Upper lobe of right lung (tissue), 1 donor: Measurements from ENCODE around the gene STING1. TPM values are rescaled to one million over a fixed set of nuclear protein-coding genes. Genes with fewer than 3 reads are reported as not detected.

ENCODE experiments used
- ATAC-seq: fragments of 200-7000 bp; cut with Tn5 transposase; one replicate; pipeline ENCODE4 v1.9.1; 2020; ENCODE audit warnings: mild to moderate bottlenecking, moderate library complexity
- DNase-seq: peaks from one replicate; pipeline ENCODE4 v3.0.0-alpha.2; 2020
- H3K27ac ChIP-seq: fragments of 200-600 bp; one replicate; pipeline ENCODE4 v1.8.0; 2022
- H3K27me3 ChIP-seq: fragments of 200-600 bp; one replicate; pipeline ENCODE4 v1.8.0; 2022; ENCODE audit warnings: mild to moderate bottlenecking
- H3K36me3 ChIP-seq: fragments of 200-600 bp; one replicate; pipeline ENCODE4 v1.8.0; 2022
- H3K4me1 ChIP-seq: fragments of 200-600 bp; one replicate; pipeline ENCODE4 v1.8.0; 2022
- H3K4me3 ChIP-seq: fragments of 200-600 bp; one replicate; pipeline ENCODE4 v1.8.0; 2022; ENCODE audit warnings: mild to moderate bottlenecking
- H3K9me3 ChIP-seq: fragments of 200-600 bp; one replicate; pipeline ENCODE4 v1.8.0; 2022
- CTCF ChIP-seq: fragments of 200-600 bp; IDR thresholded peaks from one replicate; pipeline ENCODE4 v1.8.0; 2022; ENCODE audit warnings: antibody characterized with exemption
- intact Hi-C: fragments of 100-400 bp; cut with DNase I; formaldehyde crosslinking; loops from one replicate; pipeline ENCODE4 v1.11.0; 2022
- total RNA-seq: library from RNA; stranded (reverse); fragmentation: NEBNext Ultra II Directional; extraction: Animal tissue kit (Norgen Biotek cat#: 25700); gene quantifications from one replicate; pipeline ENCODE4 v1.2.1, GENCODE V29; 2021
- donor health status: DM: no; HTN: yes; CAD: no; lungs with severe emphysema.

Gene STING1
- total RNA-seq, 1 donor from 2014 or later: 102 TPM

GRCh38 chr5:139459451-139459934, 23.1 kb downstream of the STING1 start:
- no peak for DNase-seq
- H3K4me3 ChIP-seq: peak overlapping the region; percentile 0
- peak; percentile 45 for ATAC-seq
- H3K27ac ChIP-seq: peak overlapping the region; percentile 66
- no peaks in the 10 kb centered on the region for H3K36me3 ChIP-seq
- peaks cover 14% of the 10 kb centered on the region for H3K4me1 ChIP-seq
- intact Hi-C loops: no loop called here
- no peak for TF ChIP-seq CTCF
- no peaks in the 10 kb centered on the region for H3K9me3 ChIP-seq
- no peaks in the 10 kb centered on the region for H3K27me3 ChIP-seq

GRCh38 chr5:139458580-139459407, 23.8 kb downstream of the STING1 start:
- H3K4me1 ChIP-seq: peaks cover 14% of the 10 kb centered on the region
- DNase-seq (no peak), ATAC-seq (peak; percentile 65)
- no peak for TF ChIP-seq CTCF
- H3K9me3 ChIP-seq: no peaks in the 10 kb centered on the region
- intact Hi-C loops: no loop called here
- H3K36me3 ChIP-seq: no peaks in the 10 kb centered on the region
- peak overlapping the region; percentile 66 for H3K27ac ChIP-seq
- peak overlapping the region; percentile 0 for H3K4me3 ChIP-seq
- no peaks in the 10 kb centered on the region for H3K27me3 ChIP-seq

- TF ChIP-seq CTCF: no peak
- intact Hi-C loops: no loop called here
- no peak for ATAC-seq
- DNase-seq: no peak
- Histone ChIP-seq H3K27ac (peak overlapping the region; percentile 24), H3K4me3 (no peak overlapping the region), H3K9me3 (no peaks in the 10 kb centered on the region), H3K27me3 (no peaks in the 10 kb centered on the region), H3K4me1 (peaks cover 11% of the 10 kb centered on the region), H3K36me3 (no peaks in the 10 kb centered on the region)
Measured at GRCh38 chr5:139457653-139458306, 24.8 kb downstream of the STING1 start.

GRCh38 chr5:139457241-139457640, 25.3 kb downstream of the STING1 start:
- Histone ChIP-seq H3K27me3 (no peaks in the 10 kb centered on the region), H3K9me3 (no peaks in the 10 kb centered on the region), H3K4me3 (no peak overlapping the region), H3K36me3 (no peaks in the 10 kb centered on the region), H3K27ac (no peak overlapping the region), H3K4me1 (peaks cover 11% of the 10 kb centered on the region)
- intact Hi-C loops: no loop called here
- ATAC-seq: no peak
- DNase-seq: no peak
- no peak for TF ChIP-seq CTCF

GRCh38 chr5:139456776-139457175, 25.8 kb downstream of the STING1 start:
- Histone ChIP-seq H3K27ac (no peak overlapping the region), H3K4me1 (peaks cover 11% of the 10 kb centered on the region), H3K9me3 (no peaks in the 10 kb centered on the region), H3K4me3 (no peak overlapping the region), H3K27me3 (no peaks in the 10 kb centered on the region), H3K36me3 (no peaks in the 10 kb centered on the region)
- ATAC-seq (no peak), DNase-seq (no peak)
- TF ChIP-seq CTCF: no peak
- intact Hi-C loops: no loop called here
